Stimulated activated CD4-positive, alpha-beta T cell treated with anti-CD3 and anti-CD28 coated beads, Interleukin-1b, Interleukin-23, amount 100 ng/mL, for 24 hours (primary cell): ENCODE measurements around the gene THSD7B.
"Not testable (repeated sequence)": the region's sequence is repeated elsewhere in the genome, so short reads cannot be mapped to it uniquely, and the experiment has no call there.

Source experiments
- DNase-seq, 4 experiments: peaks; one replicate each; pipeline ENCODE4 v3.0.0-alpha.2; 2020; ENCODE audit warnings: low read depth in 4 of 4, low spot score in 1 of 4

The THSD7B gene, protein sequence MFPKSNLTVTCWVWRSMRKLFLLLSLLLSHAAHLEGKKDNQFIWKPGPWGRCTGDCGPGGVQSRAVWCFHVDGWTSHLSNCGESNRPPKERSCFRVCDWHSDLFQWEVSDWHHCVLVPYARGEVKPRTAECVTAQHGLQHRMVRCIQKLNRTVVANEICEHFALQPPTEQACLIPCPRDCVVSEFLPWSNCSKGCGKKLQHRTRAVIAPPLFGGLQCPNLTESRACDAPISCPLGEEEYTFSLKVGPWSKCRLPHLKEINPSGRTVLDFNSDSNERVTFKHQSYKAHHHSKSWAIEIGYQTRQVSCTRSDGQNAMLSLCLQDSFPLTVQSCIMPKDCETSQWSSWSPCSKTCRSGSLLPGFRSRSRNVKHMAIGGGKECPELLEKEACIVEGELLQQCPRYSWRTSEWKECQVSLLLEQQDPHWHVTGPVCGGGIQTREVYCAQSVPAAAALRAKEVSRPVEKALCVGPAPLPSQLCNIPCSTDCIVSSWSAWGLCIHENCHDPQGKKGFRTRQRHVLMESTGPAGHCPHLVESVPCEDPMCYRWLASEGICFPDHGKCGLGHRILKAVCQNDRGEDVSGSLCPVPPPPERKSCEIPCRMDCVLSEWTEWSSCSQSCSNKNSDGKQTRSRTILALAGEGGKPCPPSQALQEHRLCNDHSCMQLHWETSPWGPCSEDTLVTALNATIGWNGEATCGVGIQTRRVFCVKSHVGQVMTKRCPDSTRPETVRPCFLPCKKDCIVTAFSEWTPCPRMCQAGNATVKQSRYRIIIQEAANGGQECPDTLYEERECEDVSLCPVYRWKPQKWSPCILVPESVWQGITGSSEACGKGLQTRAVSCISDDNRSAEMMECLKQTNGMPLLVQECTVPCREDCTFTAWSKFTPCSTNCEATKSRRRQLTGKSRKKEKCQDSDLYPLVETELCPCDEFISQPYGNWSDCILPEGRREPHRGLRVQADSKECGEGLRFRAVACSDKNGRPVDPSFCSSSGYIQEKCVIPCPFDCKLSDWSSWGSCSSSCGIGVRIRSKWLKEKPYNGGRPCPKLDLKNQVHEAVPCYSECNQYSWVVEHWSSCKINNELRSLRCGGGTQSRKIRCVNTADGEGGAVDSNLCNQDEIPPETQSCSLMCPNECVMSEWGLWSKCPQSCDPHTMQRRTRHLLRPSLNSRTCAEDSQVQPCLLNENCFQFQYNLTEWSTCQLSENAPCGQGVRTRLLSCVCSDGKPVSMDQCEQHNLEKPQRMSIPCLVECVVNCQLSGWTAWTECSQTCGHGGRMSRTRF (N-terminal part only)

DNA sequence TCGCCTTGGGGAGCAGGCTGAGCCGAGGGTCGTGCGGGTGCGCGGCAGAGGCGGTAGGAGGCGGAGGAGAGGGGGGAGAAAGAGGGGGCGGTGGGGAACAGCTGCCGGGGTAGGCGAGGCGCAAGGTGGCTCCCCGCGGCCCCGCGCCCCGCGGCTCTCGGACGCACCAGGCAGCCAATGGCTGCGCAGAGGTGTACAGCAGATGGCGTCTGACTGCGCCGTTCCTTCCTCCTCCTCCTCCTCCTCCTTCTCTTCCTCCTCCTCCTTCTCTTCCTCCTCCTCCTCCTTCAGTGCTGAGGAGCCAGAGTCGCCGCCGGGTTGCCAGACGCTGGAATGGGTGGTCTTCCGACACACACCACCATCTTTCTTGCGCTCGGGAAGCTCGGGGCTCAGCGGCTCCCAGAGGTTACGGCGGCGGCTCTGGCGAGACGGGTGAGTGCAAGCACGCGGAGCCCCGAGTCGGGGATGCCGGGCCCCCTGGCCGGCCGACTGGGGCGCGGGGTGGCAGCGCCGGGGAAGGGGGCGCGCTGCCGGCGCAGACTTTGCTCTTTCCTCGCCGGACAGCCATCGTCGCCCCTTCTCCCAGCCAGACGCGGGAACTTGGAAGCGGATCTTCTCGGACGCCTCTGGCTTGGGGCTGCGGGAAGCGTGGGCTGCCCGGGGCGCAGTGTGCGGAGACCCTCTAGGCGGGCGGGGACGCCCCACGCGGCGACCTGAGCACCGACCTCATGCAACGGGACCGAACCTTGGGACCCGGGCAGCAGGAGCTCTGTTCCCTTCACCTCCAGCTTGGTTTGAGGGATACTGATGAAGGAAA, at the start of gene THSD7B:
TSS of gene THSD7B (plus strand) at position 290 of the 817 bp plus-strand sequence. CDS start 116,634 bp downstream, outside the sequence.
- DNase-seq: no peak

GRCh38 chr2:136718273-136718672, 47.1 kb upstream of the THSD7B start:
- DNase-seq: no peak

DNA sequence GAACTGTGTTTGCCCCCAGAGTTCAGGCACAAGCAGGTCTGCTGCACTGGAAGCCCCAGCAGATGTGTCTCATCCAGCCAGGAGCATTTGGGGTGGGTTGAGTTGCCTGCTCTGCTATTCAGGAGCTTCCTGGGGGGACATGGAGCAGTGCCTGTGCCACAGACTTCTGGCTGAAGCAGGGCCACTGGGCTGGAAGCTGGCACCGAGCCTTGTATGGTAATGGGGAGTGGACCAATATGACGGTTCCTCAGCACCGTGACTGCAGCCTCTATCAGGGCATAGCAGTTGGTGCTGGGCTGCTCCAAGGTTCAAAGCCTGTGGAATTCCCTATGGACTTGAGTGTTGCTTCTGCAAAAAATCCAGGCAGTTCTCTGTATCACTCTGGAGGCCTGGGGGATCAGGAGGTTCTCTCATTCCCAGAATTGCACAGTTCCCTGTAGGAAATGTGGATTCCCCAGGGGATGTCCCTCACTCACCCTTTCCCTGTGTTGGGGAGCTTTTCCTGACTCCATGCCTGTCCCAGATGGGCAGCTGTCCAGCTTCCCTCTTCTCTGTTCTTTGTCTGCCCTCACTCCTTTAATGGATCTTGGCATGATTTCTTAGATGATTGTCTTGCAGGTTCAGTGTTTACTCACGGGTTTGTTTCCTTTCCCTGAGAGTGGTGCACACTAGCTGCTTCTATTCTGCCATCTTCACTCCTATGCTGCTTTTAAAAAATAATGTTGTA, 37.2 kb upstream of the THSD7B start:
- DNase-seq: no peak

GRCh38 chr2:136736236-136736635, 29.1 kb upstream of the THSD7B start:
- no peak for DNase-seq

GRCh38 chr2:136738044-136738443, 27.3 kb upstream of the THSD7B start:
- no peak for DNase-seq

DNA sequence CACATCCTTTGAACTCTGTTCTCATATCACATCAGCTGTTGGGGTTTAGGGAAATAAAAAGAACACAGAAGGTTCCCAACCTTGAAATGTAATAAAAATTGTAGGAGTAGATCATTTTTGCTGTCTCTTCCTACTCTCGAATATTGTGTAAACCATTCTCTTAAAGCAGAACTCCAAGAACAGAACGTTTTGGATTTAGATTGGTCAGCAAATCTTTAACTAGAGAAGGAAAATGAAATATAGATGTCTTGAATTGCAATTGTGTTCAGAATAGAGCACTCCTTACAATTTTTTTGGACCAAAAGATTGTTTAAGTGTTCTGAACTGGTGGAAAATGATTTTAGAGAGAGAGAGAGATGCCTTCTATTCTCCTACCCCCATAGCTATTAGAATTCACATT, 23.9 kb upstream of the THSD7B start:
- no peak for DNase-seq

- no peak for DNase-seq
Measured at GRCh38 chr2:136750065-136750464, 15.3 kb upstream of the THSD7B start.

GRCh38 chr2:136751406-136751805, 13.9 kb upstream of the THSD7B start:
- no peak for DNase-seq

DNA sequence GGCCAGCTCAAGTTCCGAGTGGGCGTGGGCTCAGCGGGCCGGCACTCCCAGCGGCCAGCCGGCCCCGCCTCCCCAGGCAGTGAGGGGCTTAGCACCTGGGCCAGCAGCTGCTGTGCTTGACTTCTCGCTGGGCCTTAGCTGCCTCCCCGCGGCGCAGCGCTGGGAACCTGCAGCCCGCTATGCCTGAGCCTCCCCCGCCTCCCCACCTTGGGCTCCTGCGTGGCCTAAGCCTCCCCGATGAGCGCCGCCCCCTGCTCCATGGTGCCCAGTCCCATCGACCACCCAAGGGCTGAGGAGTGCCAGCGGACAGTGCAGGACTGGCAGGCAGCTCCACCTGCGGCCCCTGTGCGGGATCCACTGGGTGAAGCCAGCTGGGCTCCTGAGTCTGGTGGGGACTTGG, 6.8 kb upstream of the THSD7B start:
- DNase-seq: not testable (repeated sequence)

GRCh38 chr2:136764452-136765255, 691 bp upstream of the THSD7B start:
- no peak for DNase-seq

DNA sequence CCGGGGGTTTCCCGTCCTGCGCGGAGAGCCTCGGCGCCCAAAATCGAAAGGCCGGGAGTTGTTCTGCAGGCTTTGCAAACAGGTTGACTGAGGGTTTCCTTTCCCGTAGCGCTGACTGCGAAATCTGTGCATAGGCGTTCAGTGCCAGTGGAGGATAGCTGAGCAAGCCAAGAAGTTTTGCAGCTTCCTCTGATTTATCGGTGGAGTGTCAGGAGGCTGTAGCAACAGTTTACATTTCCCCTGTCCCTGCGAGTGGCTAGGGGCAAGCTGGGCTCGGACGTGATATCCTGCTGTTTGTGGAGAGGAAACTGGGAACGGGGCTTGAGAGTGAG, 694 bp downstream of the THSD7B start:
- no peak for DNase-seq

DNA sequence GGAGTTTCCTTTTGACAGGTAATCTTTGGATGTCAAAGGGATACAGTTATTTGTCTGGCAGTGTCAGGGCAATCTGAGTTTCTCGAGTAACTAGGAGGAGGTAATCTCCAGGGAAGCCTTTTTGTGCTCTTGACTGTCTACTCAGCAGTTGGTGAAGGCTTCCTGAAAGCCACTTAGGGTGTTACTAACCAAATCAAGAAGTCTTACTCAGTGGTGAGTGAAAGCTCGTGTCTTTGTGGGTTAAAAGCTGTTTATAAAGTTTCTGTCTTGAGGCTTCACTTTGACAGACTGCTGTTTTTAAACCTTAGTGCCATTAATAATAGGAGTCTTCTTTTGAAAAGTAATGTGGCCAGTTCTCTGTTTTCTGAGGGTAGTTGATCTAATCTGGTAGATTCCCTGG, 1.7 kb downstream of the THSD7B start:
- DNase-seq: no peak

DNA sequence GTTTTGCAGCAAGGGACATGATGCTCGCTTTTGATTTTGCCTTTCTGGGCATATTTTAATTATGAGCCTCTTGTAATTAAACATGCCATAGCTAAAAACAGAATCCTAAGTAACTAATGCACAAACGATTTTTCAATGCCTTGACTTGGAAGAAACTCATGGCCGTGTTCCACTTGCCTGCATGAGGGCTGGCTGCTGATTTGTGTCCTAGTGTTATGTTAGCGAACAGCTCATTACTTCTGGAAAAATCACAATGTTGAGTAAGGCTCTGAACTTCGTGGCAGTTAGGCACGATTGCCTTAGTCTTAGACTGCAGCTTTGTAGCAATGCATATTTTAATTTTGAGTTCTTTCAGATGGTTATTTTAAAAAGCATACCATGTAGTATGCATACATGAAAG, 4.5 kb downstream of the THSD7B start:
- no peak for DNase-seq

DNA sequence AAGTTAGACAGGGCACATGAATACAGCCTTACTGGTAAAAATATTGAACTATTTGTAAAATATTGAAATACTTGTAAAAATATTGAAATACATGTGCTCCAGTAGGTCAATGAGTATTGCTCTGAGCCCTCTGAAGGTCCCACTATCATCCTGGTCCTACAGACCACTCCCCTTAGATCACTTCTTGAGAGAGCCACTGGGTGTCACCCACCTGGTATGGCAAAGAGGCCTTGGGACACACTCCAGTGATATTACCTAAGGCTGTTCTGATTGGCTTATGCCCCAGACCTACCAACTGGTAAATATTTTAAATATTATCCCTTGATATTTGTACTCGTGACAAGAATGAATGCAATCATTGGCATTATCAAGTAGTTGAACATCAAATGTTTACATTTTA, 5.0 kb downstream of the THSD7B start:
- DNase-seq: no peak

GRCh38 chr2:136777391-136777790, 12.0 kb downstream of the THSD7B start:
- no peak for DNase-seq

DNA sequence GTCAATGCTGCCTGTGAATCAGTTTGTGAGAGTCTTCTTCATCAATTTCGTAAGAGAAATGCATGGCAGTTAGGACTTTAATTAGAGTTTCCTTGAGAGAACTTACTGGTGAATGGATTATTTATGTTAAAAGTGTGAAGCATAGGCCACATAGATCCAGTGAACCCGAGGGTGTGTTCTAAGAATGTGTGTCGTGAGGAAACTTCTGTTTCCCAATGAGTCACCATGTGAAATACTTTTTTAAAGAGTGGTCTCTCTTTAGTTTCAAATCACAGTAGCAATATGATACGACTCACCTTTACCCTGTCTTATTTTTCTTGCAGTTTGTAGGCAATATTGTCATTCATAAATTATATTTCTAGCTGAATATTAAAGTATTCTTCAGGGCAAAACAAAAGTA, 18.5 kb downstream of the THSD7B start:
- no peak for DNase-seq

DNA sequence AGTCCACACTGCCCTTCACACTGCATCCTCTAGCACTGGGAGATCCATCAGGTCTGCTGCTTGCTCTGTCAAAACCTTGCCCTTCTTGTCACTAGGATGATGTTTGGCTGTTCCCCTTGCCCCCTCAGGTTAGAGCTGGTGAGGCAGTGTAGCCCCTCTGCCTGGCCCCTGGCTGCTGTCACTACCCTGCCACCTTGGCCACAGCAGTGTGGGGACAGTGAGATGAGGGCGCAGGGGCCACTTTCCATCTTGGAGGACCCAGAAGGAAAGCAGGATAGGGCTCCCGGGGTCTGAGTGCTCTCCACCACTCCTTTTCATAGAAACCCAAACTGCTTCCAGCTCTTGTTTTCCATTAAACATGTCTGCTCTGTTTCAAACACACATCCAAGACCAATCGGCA, 19.9 kb downstream of the THSD7B start:
- no peak for DNase-seq

DNA sequence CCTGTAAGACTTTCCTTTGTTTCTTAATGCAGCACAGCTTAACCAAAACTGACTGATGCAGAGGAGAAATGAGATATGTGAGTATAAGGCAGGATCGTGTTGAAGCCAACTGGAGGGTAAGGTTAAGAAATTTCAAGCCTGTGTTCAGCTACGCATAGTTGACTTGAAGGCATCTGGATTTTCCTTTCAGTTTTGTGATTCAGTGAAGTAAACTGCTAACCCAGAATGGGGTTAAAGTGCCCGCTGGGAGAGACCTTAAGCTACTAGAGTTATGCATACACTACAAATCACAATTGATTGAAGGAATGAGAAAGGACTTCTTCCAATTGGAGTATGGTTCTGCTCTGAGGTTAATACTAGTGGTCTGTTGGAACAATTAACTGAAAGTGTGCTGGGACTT, 22.6 kb downstream of the THSD7B start:
- DNase-seq: no peak

DNA sequence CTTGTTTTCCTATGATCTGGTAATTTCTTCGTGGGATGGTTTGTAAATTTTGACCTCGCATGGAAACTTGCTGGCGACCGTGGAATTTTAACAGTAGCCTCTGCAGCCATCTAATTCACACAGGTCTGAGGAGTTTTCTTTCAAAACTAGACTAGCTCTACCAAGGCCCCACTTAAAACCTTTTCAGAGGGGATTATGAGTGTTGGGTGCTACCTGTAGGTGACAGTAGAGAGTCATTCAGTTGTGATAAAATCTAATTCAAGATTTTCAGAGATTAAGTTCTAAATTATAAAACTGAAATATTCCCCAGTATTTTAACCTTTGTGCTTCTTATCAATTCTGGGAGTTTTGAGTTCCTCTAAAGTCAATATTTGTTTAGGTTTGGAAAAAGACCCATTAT, 31.0 kb downstream of the THSD7B start:
- no peak for DNase-seq
